MM.1S (cell line): Measurements from ENCODE around the gene LRFN2.

Experiments used
- DNase-seq: peaks from one replicate; pipeline ENCODE4 v3.0.0-alpha.2; 2015
- H2AFZ ChIP-seq: fragments of 300-600 bp; sonication (generic); 2 replicates; pipeline ENCODE4 v1.6.0; 2016; ENCODE audit warnings: antibody characterized with exemption, low read length
- H3F3A ChIP-seq: fragments of 300-600 bp; sonication (generic); 2 replicates; pipeline ENCODE4 v1.6.1; 2016; ENCODE audit warnings: mild to moderate bottlenecking, antibody characterized with exemption, low read length, moderate library complexity, mixed read lengths; ENCODE audit not compliant: insufficient read depth
- H3K27ac ChIP-seq: fragments of 300-600 bp; sonication (generic); 2 replicates; pipeline ENCODE4 v1.5.1; 2016; ENCODE audit warnings: mild to moderate bottlenecking, low read length
- H3K27me3 ChIP-seq: fragments of 300-600 bp; sonication (generic); replicated peaks from 2 replicates; pipeline ENCODE4 v1.6.0; 2016; ENCODE audit warnings: low read length; ENCODE audit not compliant: insufficient read depth
- H3K36me3 ChIP-seq: fragments of 300-600 bp; sonication (generic); replicated peaks from 2 replicates; pipeline ENCODE4 v1.6.1; 2016; ENCODE audit warnings: mild to moderate bottlenecking, low read length, mixed read lengths; ENCODE audit not compliant: insufficient read depth
- H3K4me1 ChIP-seq: fragments of 300-600 bp; sonication (generic); 2 replicates; pipeline ENCODE4 v1.6.1; 2016; ENCODE audit warnings: low read length, mixed read lengths
- H3K4me2 ChIP-seq: fragments of 300-600 bp; sonication (generic); 2 replicates; pipeline ENCODE4 v1.6.0; 2016; ENCODE audit warnings: low read depth, low read length
- H3K4me3 ChIP-seq: fragments of 300-600 bp; sonication (generic); 2 replicates; pipeline ENCODE4 v1.5.1; 2016; ENCODE audit warnings: low read length, mixed read lengths
- H3K79me2 ChIP-seq: fragments of 300-600 bp; sonication (generic); 2 replicates; pipeline ENCODE4 v1.6.1; 2016; ENCODE audit warnings: mixed run types, low read length, mixed read lengths
- H3K9ac ChIP-seq: fragments of 300-600 bp; sonication (generic); 2 replicates; pipeline ENCODE4 v1.6.1; 2016; ENCODE audit warnings: low read length, mixed read lengths
- H3K9me2 ChIP-seq: fragments of 300-600 bp; sonication (generic); replicated peaks from 2 replicates; pipeline ENCODE4 v1.6.1; 2016; ENCODE audit warnings: mild to moderate bottlenecking, low read length, mixed read lengths; ENCODE audit not compliant: insufficient read depth
- H3K9me3 ChIP-seq: fragments of 300-600 bp; sonication (generic); replicated peaks from 2 replicates; pipeline ENCODE4 v1.6.1; 2016; ENCODE audit warnings: mild to moderate bottlenecking, low read length, mixed read lengths; ENCODE audit not compliant: insufficient read depth
- H4K20me1 ChIP-seq: fragments of 300-600 bp; sonication (generic); 2 replicates; pipeline ENCODE4 v1.6.1; 2016; ENCODE audit warnings: mild to moderate bottlenecking, low read length, moderate library complexity, mixed read lengths; ENCODE audit not compliant: insufficient read depth
- EZH2 ChIP-seq: fragments of 300-600 bp; sonication (generic); optimal IDR thresholded peaks from 2 replicates; pipeline ENCODE3; 2017; ENCODE audit warnings: low read depth, mild to moderate bottlenecking, antibody characterized with exemption, low read length, mixed read lengths
- EZH2phosphoT487 ChIP-seq: fragments of 300-600 bp; sonication (generic); IDR thresholded peaks from 2 replicates; pipeline ENCODE4 v1.6.1; 2018; ENCODE audit warnings: antibody characterized with exemption, low read length
- TF ChIP-seq, protein P1 (sequence below): fragments of 300-600 bp; sonication (generic); IDR thresholded peaks from 2 replicates; pipeline ENCODE4 v1.5.1; 2016; ENCODE audit warnings: antibody characterized with exemption, low read length, mixed read lengths

Gene LRFN2

DNA sequence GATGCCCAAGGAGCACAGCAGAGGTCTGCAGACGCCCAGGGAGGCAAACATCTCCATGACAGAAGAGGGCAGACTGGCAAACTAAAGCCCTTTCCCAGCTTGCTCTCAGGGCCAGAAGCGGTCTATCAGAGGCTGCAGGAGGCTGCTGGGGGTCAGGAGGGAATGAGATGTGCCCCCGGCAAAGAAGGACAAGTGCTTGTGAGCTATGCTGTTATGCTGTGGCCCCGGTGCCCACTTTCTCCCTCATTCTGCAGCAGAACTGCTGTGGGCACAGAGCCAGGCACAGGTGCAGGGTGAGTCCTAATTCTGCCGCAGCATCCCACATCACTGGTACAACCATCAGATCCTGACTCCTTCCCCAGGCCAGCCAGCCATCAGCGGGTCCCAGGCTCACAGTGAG lies 46.4 kb downstream of the LRFN2 start:
- Histone ChIP-seq H3K79me2 (no peaks in the 10 kb centered on the region), H3K4me3 (no peak overlapping the region), H3K4me2 (no peak overlapping the region), H3K27me3 (no peaks in the 10 kb centered on the region), H3K9ac (no peak overlapping the region), H3F3A (no peaks in the 10 kb centered on the region), H3K36me3 (no peaks in the 10 kb centered on the region), H3K27ac (no peak overlapping the region), H2AFZ (no peak overlapping the region), H3K9me3 (no peaks in the 10 kb centered on the region), H3K4me1 (no peaks in the 10 kb centered on the region), H4K20me1 (no peaks in the 10 kb centered on the region), H3K9me2 (no peaks in the 10 kb centered on the region)
- TF ChIP-seq EZH2 = no peak
- no peak for TF ChIP-seq EZH2phosphoT487
- TF ChIP-seq, protein P1, sequence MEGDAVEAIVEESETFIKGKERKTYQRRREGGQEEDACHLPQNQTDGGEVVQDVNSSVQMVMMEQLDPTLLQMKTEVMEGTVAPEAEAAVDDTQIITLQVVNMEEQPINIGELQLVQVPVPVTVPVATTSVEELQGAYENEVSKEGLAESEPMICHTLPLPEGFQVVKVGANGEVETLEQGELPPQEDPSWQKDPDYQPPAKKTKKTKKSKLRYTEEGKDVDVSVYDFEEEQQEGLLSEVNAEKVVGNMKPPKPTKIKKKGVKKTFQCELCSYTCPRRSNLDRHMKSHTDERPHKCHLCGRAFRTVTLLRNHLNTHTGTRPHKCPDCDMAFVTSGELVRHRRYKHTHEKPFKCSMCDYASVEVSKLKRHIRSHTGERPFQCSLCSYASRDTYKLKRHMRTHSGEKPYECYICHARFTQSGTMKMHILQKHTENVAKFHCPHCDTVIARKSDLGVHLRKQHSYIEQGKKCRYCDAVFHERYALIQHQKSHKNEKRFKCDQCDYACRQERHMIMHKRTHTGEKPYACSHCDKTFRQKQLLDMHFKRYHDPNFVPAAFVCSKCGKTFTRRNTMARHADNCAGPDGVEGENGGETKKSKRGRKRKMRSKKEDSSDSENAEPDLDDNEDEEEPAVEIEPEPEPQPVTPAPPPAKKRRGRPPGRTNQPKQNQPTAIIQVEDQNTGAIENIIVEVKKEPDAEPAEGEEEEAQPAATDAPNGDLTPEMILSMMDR = no peak
- no peak for DNase-seq

DNA sequence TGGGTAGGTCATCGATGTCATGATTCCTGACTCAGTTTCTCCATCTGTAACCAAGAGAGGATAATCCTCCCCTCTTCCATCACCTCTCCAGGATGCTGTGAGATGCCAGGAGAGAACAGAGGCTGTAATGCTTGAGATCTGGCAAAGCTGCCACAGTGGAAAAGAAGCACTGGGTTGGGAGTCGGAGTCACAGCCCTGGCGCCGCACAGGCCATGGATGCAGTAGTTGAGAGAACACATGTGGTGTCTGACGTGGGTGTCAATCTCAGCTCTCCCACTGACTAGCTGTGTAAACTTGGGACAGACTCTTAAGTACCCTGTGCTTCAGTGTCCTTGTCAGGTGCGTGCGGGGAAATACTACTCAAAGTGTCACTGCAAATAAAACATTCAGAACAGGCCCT lies 47.3 kb downstream of the LRFN2 start:
- Histone ChIP-seq H3K9me2 (no peaks in the 10 kb centered on the region), H3K4me1 (no peaks in the 10 kb centered on the region; the same call in 1 of the 2 replicates), H3K79me2 (no peaks in the 10 kb centered on the region), H2AFZ (no peak overlapping the region), H3K4me3 (no peak overlapping the region), H3K36me3 (no peaks in the 10 kb centered on the region), H3F3A (no peaks in the 10 kb centered on the region), H4K20me1 (no peaks in the 10 kb centered on the region), H3K9ac (no peak overlapping the region), H3K4me2 (no peak overlapping the region), H3K9me3 (no peaks in the 10 kb centered on the region), H3K27me3 (no peaks in the 10 kb centered on the region), H3K27ac (no peak overlapping the region)
- DNase-seq = no peak
- TF ChIP-seq EZH2 = no peak
- TF ChIP-seq EZH2phosphoT487 = no peak
- TF ChIP-seq, protein P1 = no peak

DNA sequence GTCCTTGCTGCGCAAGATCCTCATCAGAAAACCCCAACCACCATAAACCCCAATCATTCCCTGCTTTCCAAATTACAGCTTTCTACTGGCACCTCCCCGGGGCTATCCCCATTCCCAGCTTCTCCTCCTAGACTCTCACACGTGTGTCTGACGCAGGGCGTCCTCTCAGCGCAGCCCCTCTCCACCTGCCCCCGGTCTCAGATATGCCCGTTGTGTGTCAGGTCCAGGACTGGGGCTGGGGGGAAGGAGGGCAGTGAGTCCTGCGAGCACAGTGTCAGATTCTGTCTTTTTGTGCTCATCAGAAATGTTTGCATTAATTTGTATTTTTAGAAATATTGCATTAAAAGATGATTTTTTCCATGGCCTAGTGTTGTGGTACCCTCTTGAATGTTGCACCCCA lies 48.6 kb downstream of the LRFN2 start:
- H3K9ac ChIP-seq = no peak overlapping the region
- H3K27ac ChIP-seq = no peak overlapping the region
- H3K4me1 ChIP-seq = no peaks in the 10 kb centered on the region; the same call in 1 of the 2 replicates
- no peak overlapping the region for H3K4me3 ChIP-seq
- H3K9me3 ChIP-seq = no peaks in the 10 kb centered on the region
- H3K36me3 ChIP-seq = no peaks in the 10 kb centered on the region
- no peak for DNase-seq
- H3K4me2 ChIP-seq = no peak overlapping the region
- H3K79me2 ChIP-seq = no peaks in the 10 kb centered on the region
- H4K20me1 ChIP-seq = no peaks in the 10 kb centered on the region
- H2AFZ ChIP-seq = no peak overlapping the region
- H3K9me2 ChIP-seq = no peaks in the 10 kb centered on the region
- TF ChIP-seq EZH2 (no peak), EZH2phosphoT487 (no peak)
- TF ChIP-seq, protein P1 = no peak
- H3K27me3 ChIP-seq = no peaks in the 10 kb centered on the region
- H3F3A ChIP-seq = no peaks in the 10 kb centered on the region

DNA sequence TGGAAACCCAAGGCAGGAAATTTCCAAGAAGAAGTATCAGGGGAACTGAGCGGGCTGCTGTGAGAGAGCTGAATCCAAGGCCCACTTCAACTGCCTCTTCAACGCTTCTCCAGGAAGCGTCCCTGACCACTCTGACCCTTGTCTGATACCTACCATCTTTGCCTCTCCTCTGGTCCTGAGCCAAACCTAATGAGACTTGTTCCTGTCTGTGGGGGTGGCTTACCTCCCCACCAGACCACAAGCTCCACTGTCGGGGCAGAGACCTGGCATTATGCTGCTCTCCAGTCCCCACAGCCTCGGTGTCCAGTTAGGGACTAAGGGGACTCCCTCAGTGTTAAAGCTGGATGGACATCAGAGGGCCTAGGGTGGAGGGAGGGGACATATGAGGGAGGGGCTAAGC lies 49.7 kb downstream of the LRFN2 start:
- Histone ChIP-seq H3K27me3 (no peaks in the 10 kb centered on the region), H3K27ac (no peak overlapping the region), H4K20me1 (no peaks in the 10 kb centered on the region), H3F3A (no peaks in the 10 kb centered on the region), H2AFZ (no peak overlapping the region), H3K4me1 (no peaks in the 10 kb centered on the region; the same call in 1 of the 2 replicates), H3K9me2 (no peaks in the 10 kb centered on the region), H3K9me3 (no peaks in the 10 kb centered on the region), H3K9ac (no peak overlapping the region), H3K4me2 (no peak overlapping the region), H3K36me3 (no peaks in the 10 kb centered on the region), H3K4me3 (no peak overlapping the region), H3K79me2 (no peaks in the 10 kb centered on the region)
- TF ChIP-seq, protein P1 = no peak
- no peak for TF ChIP-seq EZH2phosphoT487
- TF ChIP-seq EZH2 = no peak
- DNase-seq = no peak
